SH-SY5Y (cell line): ENCODE measurements around the gene CBFA2T3.

Source experiments
- GATA2 ChIP-seq: IDR thresholded peaks from 2 replicates; pipeline ENCODE4 v1.6.1; 2011; ENCODE audit warnings: mild to moderate bottlenecking, low read depth, low read length
- GATA3 ChIP-seq: IDR thresholded peaks from 2 replicates; pipeline ENCODE4 v1.6.1; 2011; ENCODE audit warnings: low read depth, mild to moderate bottlenecking, low read length, moderate library complexity

- TF ChIP-seq GATA2 (no peak), GATA3 (no peak)
Observed at GRCh38 chr16:88974080-88974915, 2.7 kb downstream of the CBFA2T3 start.
